CD4-positive, alpha-beta T cell treated with Interferon gamma for 1 hour (primary cell): Measurements from ENCODE around the gene TPRN.

ENCODE experiments used
- DNase-seq: peaks from one replicate; pipeline ENCODE4 v3.0.0-alpha.2; 2020

Gene TPRN

DNA sequence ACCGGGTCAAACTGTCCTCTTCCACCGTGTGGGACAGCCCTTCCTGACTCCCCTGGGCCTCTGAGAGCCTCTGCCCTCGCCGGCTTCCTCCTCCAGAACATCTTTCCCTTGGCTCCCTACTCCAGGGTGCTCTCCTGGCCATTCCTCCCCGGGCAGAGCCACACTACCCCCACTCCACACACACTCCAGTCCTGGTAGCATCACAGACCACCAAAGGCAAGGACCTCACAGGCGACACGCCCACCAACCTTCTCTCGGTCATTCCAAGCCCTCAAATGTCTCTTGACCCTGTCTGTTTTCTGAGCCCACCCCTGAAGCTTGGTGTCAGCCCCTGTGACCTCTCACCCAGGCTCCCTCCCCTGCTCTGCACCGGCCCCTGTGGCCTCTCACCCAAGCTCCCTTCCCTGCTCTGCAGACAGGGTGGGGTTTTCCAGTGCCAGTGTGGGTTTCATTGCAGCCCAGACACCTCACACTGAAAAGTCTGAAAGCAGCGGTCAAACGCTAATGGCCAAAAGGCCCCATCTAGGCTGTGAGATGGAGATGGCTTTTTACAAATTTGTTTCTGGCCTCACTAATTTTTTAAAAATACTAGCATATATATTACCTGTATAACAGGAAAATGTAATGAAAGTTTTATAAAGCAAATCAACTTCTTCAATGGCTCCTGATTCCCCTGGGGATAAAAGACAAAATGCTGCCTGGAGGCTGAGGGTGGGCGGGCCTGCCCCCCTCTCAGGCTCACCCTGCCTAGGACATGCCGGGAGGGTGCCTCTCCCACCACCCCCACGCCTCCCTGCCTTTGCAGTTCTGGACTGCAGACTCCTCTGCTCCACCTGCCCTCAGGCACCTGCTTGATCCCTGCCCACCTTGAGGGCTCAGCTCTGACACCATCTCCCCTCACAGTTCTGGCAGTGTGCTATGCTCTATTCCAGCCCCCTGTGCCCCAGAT, 41.2 kb downstream of the TPRN start:
- no peak for DNase-seq

DNA sequence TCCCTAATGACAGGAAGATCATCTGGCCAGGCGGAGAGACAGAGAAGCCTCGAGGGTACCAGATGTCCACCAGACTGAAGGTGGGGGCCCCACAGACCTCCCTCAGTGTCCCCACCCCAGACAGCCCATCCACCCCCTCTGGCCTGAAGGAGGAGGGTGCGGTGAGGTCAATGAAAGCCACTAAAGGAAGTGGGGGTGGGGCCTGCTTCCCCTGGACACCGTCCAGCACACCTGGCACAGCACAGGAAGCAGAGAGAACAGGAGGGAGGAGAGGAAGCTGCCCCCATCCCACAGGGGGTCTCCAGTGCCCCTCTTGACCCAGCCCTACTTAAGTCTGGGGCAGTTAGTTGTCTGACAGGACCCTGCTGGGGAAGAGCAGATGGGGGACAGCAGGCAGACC, 41.9 kb downstream of the TPRN start:
- no peak for DNase-seq

GRCh38 chr9:137157618-137158415, 42.7 kb downstream of the TPRN start:
- no peak for DNase-seq

- DNase-seq, result peak; percentile 27
Observed at GRCh38 chr9:137156567-137157375, 43.8 kb downstream of the TPRN start.

DNA sequence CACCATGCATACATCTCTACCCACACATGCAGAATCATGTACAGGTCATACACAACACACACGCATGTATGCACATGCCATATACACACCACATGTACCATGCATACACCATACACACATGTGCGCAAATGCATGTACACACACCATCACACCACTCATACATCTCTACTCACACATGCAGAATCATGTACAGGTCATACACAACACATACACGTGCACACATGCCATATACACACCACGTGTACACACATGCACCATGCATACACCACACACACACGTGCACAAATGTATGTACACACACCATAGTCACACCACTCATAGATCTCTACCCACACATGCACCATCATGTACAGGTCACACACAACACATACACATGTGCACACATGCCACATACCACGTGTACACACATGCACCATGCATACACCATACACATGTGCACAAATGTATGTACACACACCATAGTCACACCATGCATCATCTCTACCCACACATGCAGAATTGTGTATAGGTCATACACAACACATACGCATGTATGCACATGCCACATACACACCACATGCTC, 47.6 kb downstream of the TPRN start:
- no peak for DNase-seq

- DNase-seq, result peak; percentile 38
Observed at GRCh38 chr9:137150617-137151457, 49.7 kb downstream of the TPRN start.

GRCh38 chr9:137149942-137150616, 50.5 kb downstream of the TPRN start:
- DNase-seq, result no peak

DNA sequence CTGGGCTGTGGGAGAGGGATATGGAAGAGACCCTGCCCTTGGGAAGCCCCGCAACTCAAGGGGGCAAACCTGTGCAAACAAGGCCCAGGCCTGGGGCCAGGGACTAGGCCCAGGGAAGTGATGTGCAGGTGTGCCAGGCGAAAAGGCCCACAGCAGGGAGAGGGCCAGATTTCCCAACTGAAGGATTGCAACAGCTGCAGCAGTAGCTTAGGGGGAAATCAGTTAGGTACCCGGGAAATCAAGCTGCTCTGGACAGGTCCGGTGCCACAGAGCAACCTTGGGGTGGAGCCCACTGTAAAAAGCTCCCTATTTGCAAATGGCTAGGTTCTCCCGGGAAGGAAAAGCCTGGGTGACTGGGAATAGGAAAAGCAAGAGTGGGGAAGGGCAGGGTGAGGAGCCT, 51.2 kb downstream of the TPRN start:
- DNase-seq, result no peak

- no peak for DNase-seq
Observed at GRCh38 chr9:137148661-137149060, 51.9 kb downstream of the TPRN start.

- no peak for DNase-seq
Observed at GRCh38 chr9:137148242-137148641, 52.3 kb downstream of the TPRN start.

GRCh38 chr9:137147793-137148160, 52.8 kb downstream of the TPRN start:
- no peak for DNase-seq

DNA sequence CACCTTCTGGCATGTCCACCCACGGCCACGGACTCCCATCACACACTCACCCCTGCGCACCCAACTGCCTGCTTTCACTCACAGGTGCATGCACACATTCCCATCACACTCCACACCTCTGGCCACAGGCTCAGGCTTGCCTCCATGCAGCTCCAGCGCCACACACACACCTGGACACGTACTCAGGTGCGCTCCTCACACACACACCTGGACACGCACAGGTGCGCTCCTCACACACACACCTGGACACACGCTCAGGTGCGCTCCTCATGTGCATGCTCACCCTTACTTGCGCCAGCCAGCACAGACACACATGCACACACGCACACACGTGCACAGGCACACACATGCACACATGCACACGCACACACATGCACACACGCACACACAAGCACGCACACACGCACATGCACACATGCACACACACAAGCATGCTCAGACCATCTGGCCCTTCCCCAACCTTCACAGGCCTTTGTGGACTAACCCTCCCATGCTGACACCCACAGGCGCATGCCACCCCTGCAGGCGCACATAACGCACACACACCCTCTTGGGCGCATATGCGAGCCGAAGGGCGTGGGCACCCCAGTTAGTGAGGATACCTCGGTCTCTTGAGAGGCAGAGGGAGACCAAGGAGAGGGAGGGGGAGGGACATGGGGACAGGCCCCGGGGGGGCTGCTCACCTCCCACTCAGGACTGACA, 53.3 kb downstream of the TPRN start:
- DNase-seq, result no peak

GRCh38 chr9:137146527-137146918, 54.0 kb downstream of the TPRN start:
- no peak for DNase-seq

DNA sequence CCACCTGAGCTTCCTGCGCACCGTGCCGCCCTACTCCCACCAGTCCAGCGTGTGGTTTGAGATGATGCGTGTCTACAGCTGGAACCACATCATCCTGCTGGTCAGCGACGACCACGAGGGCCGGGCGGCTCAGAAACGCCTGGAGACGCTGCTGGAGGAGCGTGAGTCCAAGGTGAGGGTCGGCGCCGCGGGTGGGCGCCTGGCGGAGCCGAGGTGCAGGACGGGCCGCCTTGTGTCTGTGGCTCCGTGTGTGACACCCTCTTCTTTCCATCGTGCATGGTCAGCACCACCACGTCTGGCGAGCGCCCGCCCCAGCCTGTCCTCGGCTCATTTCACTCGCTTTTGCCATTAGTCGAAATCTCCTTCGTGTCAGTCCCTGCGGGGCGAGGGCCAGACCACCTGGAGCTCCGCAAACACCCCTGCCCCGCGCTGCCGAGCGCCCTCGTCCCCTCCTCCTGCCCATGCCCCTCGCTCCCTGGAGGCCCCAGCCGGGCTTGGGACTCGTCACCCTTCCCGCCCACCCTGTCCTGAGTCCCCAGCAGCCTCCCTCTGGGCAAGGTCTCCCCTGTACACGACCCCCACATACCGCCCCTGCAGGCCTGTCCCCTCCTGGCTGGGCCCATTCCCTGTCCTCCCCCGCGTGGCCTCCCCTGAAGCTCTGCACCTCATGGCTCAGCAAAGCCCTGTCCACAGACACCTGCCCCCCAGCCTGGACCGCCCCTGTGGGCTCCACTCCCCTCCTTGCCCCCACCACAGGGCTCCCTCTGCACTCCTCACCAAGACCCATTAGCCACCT, 54.6 kb downstream of the TPRN start:
- no peak for DNase-seq

- no peak for DNase-seq
Observed at GRCh38 chr9:137143459-137143858, 57.1 kb downstream of the TPRN start.

GRCh38 chr9:137141976-137142936, 58.3 kb downstream of the TPRN start:
- DNase-seq, result no peak
